Measurements from ENCODE around the gene TFAP2D.

Gene TFAP2D

DNA sequence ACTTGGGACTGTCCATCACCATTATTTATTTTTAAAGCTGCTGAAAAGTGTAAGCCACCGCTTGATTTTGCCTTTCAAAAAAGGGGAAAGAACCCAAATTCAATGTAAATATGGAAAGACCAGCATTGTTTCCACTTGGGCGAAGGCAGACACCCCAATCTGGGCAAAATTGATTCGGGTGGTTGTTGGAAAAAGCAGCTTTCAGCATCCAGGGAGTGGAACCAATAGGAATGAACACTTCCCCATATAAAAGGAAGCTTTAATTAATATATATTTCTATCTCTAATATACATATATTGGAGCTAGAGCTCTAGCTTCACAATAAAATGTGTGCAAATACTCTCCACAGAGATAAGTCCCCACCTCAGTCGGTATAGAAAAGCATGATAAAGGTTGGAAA is at the start of gene TFAP2D:
TSS of gene TFAP2D (plus strand) at position 301 of the 400 bp plus-strand sequence. CDS start 530 bp downstream, outside the sequence.
- DNase-seq (ENCODE audit: low spot score): no peak

DNA sequence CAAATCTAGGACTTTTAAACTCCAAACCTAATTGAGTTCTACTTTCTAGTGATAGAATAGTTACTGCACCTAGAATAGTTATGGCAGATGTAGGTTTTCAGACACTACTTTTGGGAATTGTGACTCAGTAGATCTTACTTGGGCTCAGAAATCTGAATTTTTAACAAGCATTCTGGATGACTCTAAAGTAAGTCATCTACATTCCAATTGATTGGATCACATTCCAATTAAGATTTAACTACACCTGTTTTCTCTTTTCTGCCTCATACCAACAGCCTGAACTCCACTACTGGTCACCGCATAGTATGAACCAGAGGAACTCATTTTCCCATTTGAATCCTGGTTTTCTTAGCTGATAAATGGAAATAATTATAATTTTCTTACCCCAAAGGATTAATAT is 49.5 kb upstream of the TFAP2D start:
- DNase-seq (ENCODE audit: low spot score): no peak

DNA sequence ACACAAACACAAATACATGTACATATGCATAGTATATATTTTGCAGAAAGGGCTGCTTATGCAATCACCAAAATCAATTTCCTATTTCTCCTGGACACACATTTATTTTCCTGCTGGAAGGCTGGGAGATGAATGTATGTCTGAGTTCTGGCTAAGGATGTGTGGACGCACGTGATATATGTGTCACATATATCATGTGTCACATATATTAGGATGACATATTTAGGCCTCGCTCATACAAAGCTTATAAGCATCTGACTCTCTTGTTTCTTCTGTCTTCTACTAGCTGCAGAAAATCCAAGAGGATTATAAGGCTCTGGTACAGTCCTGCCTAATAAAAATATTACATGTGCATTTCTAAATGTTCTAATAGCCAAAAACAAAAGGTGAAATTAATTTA is 47.2 kb upstream of the TFAP2D start:
- DNase-seq (ENCODE audit: low spot score): no peak

DNA sequence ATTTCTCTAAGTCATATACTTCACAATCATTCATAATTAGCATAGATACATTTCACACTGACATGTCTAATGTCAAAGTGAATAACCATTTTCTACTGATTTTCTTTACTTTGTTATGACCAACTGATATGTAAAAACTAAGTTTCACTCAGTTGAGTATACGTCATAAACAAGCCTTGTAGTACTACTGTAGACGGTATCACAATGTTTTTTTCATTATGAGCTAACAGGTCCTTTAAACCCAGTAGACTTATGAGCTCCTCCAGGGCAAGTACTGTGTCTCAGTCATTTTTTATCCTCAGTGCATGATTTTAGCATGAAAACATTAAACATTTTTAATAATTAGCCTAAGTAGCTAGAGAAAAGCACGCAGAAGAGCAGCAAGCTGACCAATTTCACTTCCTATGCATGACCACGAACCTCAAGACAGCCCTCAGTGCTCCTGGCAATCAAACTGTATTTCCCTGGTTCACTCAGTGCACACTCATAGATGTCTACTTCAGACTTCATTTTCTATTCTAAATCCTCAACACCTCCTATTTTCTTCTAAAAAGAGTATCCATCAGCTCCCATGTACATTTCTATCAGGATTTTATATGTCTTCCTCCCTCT is 32.0 kb upstream of the TFAP2D start:
- DNase-seq (ENCODE audit: low spot score): no peak

DNA sequence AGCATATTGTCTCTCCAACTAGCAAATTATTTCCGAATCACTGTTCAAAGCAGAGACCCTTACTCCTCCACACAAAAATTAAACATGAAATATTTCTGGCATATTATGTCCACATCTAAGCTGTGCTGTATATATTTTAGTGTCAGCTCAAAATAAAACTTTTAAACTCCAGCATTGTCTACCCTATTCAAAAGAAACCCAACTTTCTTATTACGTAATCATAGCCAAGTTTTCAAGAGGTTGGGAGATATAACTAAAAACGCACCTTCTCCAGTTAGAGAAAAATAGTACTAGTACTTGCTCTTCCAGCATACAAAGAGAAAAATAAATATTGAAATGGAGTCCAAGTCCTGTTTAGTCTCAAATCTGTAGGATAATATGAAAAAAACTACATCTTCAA is 24.1 kb upstream of the TFAP2D start:
- no peak for DNase-seq (ENCODE audit: low spot score)

DNA sequence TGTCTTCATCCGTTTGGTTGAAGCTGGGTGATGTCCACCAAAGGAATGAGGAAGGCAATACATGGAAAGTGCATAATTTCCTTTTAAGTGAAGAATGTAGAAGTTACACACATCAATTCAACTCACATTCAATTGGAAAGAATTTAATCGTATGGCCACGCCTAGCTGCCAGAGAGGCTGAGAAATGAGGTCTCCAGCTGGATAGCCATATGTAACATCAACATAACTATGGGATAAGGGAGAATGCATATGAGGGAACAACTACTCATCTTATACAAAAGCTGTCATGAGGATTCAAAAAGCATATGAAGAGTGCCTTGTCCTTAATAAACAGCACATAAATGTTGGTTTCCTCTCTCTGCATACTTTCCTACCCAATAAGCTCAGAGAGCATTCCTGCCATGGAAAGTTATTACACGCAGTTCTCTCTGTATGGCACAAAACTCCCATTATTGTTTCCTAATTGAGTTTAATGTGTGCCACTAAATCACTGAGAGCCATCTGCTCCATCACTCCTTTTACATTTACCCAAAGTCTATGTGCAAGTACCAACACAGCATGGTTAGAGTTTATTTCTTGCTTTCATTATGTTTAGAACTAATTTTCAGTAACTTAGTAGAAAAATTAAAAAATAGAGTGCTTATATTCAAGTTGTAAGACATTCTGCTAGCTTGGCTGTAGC is 21.4 kb upstream of the TFAP2D start:
- no peak for DNase-seq (ENCODE audit: low spot score)

DNA sequence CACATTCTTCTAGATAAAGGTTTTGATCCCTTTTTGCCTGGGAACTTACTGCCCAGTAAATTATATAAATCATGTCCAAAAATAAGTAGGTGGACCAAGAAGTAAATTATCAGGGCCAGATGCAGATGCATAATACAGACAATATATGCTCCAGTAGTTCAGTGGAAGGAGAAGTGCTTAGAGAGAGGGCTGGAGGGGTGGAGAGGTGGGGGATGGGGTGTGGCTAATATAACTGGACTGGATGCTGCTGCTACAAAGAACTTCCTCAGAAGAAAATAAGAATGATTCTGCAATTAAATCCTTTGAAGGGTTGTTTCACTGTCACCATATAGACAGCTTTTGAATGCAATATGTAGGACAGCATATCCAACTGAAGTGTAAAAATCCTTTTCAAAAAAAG is 14.8 kb upstream of the TFAP2D start:
- no peak for DNase-seq (ENCODE audit: low spot score)

DNA sequence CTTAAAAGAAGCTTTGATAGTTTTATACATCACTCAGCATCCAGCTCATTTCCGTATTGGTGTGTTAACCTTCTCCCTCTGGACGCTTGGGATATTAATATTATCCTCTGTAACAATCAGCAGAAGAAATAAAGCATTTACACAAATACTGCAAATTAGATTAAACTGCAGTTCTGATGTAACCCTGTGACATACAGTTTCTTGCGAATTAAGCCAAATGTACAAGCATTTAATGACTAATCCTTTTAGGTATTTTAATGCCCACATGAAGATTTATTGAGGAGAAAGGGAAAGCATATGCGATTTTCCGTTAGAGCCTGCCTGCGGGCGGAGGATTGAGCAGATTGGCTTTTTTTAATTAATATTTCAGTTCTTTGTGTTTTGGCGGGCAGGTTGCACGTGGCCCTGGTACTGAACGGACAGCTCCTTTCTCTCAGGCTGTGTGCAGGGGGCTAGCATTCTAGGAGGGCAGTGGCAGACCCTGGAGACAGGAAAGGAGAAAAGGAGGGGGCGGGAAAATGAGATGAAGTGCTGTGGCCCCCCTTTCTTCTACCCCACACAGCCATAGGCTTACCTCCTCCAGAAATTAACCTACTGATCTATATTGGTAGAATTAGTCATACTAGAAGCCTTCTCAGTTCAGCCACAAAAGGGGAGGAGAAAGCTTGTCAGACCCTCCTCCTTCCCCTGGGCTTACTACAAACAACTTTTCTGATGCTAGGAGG is 14.1 kb upstream of the TFAP2D start:
- no peak for DNase-seq (ENCODE audit: low spot score)

DNA sequence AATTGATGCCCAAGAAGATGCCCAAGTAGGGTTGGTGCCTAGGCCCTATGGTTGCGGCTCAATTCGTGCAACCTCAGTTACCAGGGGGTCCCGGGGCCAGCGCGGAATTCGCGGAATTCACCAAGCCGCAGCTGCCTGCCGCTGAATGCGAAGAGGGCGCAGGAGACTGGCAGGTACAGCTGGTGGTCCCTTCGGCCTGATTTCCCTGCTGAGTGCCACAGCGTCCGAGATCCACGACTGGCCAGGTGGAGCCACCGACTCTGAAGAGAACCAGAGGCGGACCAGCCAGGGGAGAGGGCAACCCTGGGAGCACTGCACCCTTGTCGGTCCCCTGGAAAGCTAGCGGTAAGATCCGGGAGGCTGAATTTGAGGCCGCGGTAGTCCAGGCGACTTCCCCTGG is 6.8 kb upstream of the TFAP2D start:
- DNase-seq (ENCODE audit: low spot score): no peak

DNA sequence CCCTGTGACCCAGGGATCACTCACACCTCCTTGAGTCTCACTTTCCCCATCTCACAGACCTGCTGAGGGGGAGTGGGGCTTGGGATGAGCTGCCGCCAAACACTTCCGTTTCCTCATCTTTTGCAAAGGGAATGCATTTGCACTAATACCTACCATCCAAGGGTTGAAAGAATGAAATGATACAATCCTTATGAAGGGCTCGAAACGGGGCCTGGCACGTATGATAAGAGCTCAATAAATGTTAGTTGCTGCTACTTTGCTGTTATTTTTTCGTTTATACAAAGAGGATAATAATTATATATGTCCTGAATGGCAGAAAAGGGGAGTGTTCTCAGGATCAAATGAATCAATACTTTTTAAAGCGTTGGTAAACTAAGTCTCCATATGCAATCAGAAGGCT is 6.1 kb upstream of the TFAP2D start:
- no peak for DNase-seq (ENCODE audit: low spot score)

DNA sequence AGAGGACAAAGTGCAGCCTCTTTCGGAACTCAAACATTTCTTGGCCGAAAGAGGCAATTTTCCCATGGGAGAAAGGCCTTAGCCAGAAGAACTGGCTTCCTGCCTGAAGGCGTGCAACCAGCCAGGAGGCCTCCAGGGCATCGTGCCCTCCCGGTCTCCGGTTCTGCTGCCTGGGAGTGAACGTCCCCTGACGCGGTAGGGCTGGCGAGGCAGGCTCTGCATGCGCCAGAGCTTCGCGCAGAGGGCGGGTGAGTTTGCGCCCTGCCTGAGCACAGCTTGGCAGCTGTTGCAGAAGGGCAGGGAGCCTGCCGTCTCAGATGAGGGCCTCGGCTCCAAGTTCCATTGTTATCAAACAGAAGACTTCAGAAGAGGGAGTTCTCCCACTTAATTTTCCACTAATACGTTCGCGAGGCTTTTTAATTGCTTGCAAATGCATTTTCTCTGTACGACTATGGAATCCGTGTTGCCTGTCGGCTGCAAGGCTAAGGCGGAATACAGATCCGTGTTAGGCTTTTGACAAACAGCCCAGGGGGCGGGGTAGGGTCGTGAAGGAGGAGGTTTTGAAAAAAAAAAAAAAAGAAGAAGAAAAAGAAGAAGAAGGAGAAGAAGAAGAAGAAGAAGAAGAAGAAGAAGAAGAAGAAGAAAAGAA is 5.5 kb upstream of the TFAP2D start:
- DNase-seq (ENCODE audit: low spot score): no peak

DNA sequence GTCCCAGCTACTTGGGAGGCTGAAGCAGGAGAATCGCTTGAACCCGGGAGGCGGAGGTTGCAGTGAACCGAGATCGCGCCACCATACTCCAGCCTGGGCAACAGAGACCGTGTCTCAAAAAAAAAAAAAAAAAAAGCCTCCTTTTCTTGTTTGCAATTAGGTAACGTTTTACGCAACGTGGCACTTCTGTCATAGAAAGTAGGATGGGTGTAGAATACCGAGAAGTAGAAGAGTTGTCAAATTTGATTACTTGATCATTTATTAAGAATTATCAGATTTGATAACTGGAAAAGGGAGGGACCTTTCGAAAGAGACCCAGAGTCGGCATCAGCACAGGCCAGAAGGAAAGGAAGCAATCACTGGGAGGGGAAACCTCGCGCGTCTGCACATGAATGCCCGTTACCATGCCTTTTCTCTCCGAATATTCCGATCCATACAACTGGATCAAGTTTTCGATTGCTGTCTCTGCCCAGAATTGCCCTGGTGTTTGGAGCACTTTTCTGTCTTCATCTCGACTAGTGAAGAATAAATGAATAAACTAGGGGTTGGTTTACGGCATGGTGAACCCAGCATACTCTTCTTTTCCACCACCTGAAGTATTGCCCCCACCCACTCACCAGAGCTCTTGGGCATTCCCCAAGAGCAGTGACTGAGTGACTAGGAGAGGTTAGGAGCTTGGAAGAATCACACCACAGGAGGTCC is 4.5 kb upstream of the TFAP2D start:
- DNase-seq (ENCODE audit: low spot score): no peak

DNA sequence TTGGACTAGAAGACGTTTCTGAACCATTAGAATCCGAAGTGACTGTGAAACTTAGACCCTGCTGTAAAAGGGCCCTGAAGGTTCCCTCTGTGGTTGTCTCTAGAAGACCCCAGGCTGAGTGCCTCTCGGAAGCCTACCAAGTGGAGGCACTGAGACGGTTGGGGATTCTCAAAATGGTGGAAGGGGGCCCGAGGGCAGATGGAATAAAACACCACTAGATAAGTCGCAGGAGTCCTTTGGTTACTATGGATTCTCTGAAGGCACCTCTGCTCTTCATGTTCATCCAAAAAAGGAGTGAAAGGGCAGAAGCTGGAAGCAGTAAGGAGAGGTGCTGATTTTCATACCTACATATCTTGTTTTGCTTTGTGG is 4.0 kb upstream of the TFAP2D start:
- no peak for DNase-seq (ENCODE audit: low spot score)

DNA sequence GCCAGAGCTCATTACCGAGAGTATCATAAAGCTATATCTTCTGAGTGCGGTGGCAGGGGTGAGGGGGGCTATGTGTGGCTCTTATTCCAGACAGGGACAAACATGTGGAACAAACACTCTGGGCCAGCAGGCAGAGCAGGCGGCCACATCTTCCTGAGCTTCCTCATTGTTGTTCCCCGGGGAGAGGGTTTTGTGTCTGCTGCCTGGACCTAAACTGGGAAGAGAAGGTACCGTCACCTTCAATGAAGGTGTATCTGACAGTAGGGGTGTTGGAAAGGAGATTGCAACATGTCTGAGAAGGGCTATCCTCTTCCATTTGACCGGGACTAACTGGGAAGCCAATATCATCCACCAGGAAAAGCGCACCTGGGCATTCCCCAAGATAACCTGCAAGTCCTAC is 1.6 kb upstream of the TFAP2D start:
- DNase-seq (ENCODE audit: low spot score): no peak

DNA sequence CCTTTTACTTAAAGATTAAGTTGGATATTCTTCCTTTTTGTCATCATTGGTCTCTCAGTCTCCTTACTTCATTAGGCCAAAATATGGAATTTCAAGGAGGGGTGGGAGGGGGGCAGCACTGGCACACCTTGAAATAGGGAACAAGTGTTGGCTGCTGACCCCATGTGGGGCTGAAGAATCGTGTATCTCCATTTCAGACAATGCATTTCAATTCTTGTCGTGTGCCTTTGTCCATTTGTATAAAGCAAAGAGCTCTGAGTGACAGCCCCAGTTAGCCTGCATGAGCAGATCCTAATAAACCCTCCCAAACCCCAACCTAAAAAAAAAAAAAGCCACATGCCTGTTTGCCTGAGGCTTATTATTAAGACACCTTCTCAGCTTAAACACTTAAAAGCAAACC is 1.0 kb upstream of the TFAP2D start:
- DNase-seq (ENCODE audit: low spot score): no peak

DNA sequence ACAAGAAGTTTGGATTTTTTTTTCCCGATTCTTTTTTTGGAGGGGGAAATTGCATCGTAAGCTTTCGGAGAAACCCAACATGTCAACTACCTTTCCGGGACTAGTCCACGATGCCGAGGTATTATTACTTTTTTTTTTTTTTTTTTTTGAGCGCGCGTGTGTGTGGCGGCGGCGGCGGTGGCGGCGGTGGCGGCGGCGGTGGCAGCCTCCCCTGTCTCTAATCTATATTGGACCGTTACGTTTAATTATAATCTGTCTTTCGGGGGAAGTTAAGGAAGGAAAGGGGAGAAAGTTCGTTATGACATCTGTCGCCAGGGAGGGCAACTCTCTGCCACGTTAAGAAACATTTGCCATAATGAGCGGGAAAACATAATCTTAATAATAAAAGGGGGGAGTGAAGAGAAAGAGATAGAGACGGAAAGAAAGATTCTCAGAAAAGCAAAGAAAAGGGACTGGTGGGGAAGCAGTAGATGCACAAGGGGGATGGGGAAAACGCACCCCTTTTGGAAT is 706 bp downstream of the TFAP2D start:
- no peak for DNase-seq (ENCODE audit: low spot score)

DNA sequence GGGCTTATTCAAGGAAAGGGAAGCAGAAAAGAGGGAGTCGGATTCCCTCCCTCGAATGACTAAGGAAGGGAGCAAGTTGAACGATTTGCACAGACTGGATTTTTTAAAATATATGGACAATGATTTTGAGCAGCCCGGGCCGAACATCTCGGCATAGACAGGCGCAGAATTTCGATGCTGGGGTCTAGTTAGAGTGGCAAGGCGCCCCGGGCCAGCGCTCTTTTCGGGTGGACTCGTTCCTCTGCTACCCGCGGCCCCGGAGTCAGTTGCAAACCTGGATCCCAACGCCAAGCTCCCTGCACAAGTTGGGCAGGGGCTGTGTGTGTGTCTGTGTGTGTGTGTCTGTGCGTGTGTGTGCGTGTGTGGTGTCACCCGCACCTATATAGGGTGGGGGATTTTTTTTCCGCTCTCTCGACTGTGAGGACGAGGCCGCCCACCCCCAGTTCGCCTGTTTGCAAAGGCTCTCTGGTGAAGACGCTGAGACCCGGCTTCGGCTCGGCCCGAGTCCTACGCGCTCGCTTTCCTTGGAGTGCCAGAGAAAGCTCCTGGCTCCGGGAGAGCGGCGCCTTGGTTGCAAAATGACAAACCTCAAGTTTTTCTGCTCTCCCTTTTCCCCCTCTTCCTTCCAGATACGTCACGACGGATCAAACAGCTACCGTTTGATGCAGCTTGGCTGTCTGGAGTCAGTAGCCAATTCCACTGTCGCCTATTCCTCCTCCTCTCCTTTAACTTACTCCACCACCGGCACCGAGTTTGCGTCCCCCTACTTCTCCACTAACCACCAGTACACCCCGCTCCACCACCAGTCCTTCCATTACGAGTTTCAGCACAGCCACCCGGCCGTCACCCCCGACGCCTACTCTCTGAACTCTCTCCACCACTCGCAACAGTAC is 1.4 kb downstream of the TFAP2D start:
- no peak for DNase-seq (ENCODE audit: low spot score)

DNA sequence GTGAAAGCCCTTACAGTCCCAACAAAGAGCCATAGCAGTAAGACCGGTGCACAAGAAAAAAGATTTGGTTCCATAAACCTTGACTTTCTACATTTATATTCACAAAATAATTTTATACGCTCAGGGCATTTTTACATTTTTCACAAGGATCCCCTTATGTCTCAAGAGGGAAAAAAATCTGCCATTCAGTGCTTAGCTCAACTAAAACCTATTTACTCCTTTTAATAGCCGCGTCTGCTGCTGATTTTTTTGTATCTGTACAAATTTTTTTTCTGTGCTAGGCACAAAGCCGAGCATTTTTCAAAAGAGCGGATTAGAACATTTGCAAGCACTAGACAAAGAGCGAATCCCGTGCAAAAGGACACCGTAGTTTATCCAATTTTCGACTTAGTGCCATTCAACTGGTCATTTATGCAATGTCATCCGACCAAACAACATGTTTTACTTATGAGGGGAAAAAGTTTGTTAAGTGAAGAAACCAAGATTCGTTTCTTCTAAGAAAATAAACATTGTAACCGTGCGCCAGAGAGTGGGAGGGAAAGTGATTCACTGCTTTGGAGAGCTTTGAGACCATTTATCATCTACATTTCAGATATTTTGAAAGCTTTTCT is 3.7 kb downstream of the TFAP2D start:
- no peak for DNase-seq (ENCODE audit: low spot score)

DNA sequence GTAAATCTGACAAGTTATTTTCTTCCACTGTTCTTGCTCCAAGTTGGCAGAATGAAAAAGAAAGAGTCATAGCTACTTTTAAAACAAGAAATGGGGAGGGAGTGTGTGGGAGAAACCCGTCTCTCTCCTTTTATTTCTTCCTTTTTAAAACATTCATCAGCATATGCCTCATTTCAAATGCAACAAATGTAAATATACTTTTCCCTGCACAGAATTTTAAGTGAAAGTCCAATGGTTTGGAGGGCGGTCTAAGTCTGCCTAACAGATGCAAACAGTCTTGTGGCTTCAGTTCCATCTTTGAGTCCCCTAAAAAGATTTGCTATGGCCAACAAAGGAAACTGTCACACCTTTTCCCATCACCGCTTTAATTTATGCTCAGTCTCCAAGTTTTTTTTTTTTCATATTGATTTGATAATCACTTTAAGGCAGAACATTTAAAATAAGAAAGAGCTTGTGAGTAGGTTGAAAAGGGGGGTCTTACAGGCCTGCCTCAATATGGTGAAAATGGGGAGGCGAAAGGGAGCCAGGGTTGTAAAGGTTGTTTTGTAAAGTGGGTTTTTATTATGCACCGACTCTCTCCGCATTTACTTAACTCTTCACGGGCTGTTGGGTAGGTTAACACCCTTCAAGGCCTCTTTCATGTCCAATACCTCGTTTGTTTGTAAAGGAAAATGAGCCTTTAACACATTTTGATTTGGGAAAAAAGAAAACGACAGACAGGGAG is 4.6 kb downstream of the TFAP2D start:
- DNase-seq (ENCODE audit: low spot score): no peak

DNA sequence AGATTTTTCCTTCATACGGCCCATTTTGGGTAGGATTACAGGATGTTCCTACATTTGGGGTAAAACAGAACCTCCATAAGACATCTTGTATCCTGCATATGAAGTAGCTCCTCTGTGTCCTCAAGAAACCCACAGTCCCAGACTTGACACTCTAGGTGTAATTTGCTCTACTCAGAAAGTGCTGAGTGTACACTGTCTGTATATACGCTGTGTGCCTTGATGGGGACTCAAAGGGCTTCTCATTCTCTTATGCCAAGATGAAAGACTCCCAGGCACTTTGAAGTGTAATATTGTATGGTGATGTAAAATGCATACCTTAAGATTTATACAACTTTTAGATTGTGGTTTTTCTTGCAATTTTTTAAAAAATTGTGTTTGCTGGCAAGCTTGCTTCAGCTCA is 5.2 kb downstream of the TFAP2D start:
- DNase-seq (ENCODE audit: low spot score): no peak
